DLD1 (cell line): ENCODE results near the gene SHF.

Source experiments
- in situ Hi-C: cut with HindIII; loops from 2 replicates; pipeline ENCODE4 v1.10.0; 2017; ENCODE audit warnings: low sequenced_read_pairs

Gene SHF

GRCh38 chr15:45147606-45148005 is 40.2 kb downstream of the SHF start:
- in situ Hi-C loops, result no loop called here

- in situ Hi-C loops, result no loop called here
Observed at GRCh38 chr15:45146405-45146804, 41.4 kb downstream of the SHF start.

DNA sequence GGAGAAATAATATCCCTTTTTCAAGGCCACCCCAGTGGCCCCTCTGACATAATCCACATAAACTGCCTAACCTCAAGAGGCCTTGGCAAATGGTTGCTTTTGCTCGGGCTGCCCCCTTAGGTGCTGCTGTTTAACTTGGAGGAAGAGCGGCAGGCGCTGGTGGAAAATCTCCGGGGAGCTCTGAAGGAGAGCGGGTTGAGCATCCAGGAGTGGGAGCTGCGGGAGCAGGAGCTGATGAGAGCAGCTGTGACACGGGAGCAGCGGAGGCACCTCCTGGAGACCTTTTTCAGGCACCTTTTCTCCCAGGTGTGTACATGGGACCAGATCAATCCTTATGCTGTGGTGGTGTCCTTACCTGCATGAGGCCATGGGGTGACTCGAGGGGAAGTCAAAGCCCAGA is 43.0 kb downstream of the SHF start:
- in situ Hi-C loops, result no loop called here

GRCh38 chr15:45143946-45144345 is 43.8 kb downstream of the SHF start:
- in situ Hi-C loops, result no loop called here

DNA sequence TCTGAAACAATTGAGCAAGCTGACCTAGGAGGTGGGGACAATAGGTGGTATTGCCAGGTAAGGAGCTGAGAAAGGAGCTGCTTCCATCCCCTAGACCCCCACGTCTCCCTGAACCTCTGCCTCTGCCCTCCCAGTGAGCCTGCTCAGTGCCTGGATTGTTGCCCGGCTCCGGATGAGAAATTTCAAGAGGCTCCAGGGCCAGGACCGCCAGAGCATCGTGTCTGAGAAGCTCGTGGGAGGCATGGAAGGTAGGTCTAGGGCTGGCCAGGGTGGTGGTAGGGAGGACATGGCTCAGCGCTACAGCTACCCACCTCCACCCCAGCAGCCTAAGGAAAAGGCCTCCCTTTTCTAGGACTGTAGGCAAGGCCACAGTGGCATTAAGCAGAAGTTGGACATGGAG is 44.7 kb downstream of the SHF start:
- in situ Hi-C loops, result no loop called here

GRCh38 chr15:45141386-45141785 is 46.4 kb downstream of the SHF start:
- in situ Hi-C loops, result no loop called here

- in situ Hi-C loops, result no loop called here
Observed at GRCh38 chr15:45140557-45141250, 47.1 kb downstream of the SHF start.

DNA sequence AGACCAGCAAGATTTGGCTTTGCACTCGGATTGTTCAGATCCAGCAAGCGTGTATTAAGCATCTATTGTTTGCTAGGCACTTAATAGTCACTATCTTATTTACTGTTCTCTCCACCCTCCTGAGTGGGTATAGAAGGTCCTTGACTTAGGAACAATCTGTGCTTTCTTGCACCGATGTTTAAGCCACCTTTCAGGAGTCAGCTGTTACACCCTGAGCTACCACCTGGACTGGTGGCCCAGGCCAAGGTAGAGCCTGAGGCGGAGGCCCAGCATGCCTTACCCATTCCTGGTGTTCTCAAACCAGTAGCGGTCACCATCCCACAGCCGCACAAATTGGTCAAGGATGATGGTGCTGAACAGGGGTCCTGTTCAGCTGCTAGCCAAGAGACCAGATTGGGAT is 48.0 kb downstream of the SHF start:
- in situ Hi-C loops, result loop anchor here (10.0 kb wide), 1 partner anchor 165 kb away; no protein-coding TSS in a partner anchor

- in situ Hi-C loops, result loop anchor here (10.0 kb wide), 1 partner anchor 166 kb away; no protein-coding TSS in a partner anchor
Observed at GRCh38 chr15:45138814-45139765, 48.7 kb downstream of the SHF start.

DNA sequence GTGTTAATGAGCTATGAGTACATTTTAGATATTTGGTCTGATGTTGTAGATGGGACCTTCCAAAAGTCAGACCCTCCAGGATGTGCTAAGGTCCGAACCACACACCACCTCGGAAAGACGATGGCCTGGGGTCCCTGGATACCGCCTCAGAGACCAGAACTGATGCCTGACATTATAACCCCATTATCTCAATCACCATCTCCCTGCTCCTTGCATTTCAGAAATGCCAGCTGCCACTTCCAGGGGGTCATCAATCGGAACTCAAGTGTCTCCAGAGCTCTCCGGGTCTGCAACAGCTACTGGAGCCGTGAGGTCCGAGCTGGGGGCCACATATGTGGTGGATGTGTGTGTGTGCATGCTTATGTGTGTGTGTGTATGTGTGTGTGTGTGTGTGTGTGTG is 50.1 kb downstream of the SHF start:
- in situ Hi-C loops, result loop anchor here (10.0 kb wide), 1 partner anchor 167 kb away; no protein-coding TSS in a partner anchor

GRCh38 chr15:45136378-45136764 is 51.4 kb downstream of the SHF start:
- in situ Hi-C loops, result loop anchor here (10.0 kb wide), 1 partner anchor 168 kb away; no protein-coding TSS in a partner anchor

DNA sequence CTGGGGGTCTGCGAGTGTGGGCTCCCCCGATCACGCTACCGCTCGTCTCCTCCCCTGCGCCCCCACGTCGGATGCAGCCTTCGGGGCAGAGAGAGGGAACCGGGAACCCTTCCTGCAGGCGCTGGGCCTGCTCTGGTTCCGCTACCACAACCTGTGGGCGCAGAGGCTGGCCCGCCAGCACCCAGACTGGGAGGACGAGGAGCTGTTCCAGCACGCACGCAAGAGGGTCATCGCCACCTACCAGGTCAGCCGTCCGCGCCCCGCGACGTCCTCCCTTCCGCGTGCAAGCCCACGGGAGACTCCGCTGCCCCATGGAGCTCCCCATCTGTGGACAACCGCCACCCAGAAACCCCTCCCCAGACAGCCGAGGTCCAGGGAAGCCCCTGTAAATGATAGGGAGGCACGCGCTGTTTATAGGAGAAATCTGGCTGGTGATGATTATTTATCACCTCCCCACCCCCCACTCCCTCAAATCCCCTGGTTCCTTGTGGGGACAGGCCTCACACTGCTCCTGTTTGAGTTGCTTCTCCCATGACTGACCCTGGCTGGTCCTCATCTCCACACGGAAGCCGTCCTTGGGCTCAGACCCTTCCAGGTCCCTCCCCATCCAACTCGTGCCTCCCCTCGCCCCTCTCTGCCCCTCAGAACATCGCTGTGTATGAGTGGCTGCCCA is 51.9 kb downstream of the SHF start:
- in situ Hi-C loops, result loop anchor here (10.0 kb wide), 1 partner anchor 169 kb away; no protein-coding TSS in a partner anchor

- in situ Hi-C loops, result loop anchor here (10.0 kb wide), 1 partner anchor 170 kb away; no protein-coding TSS in a partner anchor
Observed at GRCh38 chr15:45134682-45135604, 52.8 kb downstream of the SHF start.

DNA sequence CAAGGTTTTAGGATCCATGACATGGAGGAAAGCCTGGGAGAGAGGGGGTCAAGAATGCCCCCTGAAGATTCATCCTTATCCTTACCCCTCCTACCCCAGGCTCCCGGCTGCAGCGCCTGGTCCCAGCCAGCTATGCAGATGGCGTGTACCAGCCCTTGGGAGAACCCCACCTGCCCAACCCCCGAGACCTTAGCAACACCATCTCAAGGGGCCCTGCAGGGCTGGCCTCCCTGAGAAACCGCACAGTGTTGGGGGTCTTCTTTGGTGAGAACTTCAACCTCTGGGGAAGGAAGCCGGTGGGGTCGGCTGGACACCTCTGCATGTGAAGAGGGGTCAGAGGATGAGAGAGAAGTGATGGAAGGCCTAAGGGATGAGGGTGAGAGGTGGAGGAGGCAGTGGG is 53.7 kb downstream of the SHF start:
- in situ Hi-C loops, result loop anchor here (10.0 kb wide), 1 partner anchor 171 kb away; no protein-coding TSS in a partner anchor

GRCh38 chr15:45133561-45133920 is 54.2 kb downstream of the SHF start:
- in situ Hi-C loops, result loop anchor here (10.0 kb wide), 1 partner anchor 171 kb away; no protein-coding TSS in a partner anchor

GRCh38 chr15:45132844-45133560 is 54.8 kb downstream of the SHF start:
- in situ Hi-C loops, result loop anchor here (10.0 kb wide), 1 partner anchor 172 kb away; no protein-coding TSS in a partner anchor

- in situ Hi-C loops, result loop anchor here (10.0 kb wide), 1 partner anchor 173 kb away; no protein-coding TSS in a partner anchor
Observed at GRCh38 chr15:45131510-45131909, 56.3 kb downstream of the SHF start.

DNA sequence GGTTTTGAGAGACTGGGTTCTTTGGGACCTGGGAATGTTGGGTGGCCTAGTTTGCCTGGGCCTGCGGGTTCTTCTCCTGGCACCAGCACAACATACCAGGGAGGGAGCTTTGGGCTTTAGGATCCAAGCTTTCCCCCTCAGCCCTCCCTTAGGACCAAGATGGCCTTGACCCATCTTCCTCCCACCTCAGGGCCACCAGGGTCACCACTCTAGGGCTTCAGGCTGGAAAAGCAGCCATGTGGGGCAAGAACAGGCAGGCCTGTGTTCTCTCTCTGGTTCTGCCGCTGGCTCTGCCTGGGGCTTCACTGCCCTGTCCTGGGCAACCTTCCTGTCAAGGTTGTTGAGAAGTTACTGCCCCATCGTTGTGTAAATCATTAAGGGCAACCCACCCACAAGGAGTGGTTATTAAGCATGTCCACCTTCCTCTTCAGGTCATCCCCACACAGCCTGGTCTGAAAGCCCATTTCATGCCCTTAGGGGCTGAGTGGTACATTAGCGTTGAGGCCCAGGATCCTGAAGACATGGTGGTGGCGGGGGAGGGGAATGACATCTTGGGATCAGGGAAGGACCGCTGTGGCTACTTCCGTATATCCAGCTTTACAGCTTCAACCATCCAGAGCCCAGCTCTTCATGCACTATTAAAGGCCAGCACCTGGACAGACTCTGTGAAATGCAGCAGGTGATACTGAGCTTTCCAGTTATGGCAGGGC is 57.3 kb downstream of the SHF start:
- in situ Hi-C loops, result loop anchor here (10.0 kb wide), 1 partner anchor 174 kb away; no protein-coding TSS in a partner anchor
